B cell (primary cell): ENCODE data around the gene CXXC5. TPM values are rescaled to one million over a fixed set of nuclear protein-coding genes. Genes with fewer than 3 reads are reported as not detected.

Experiments used
- ATAC-seq: fragments of 200-7000 bp; cut with Tn5 transposase; one replicate; pipeline ENCODE4 v1.10.0; 2021; ENCODE audit warnings: low read depth, mild to moderate bottlenecking, moderate number of reproducible peaks, moderate library complexity
- CTCF ChIA-PET: fragments of 350-600 bp; sonication (Branson Sonifier 250); formaldehyde crosslinking; loops from one replicate; lab custom pipeline; 2021; ENCODE audit warnings: antibody characterized with exemption, inconsistent platforms; lab: Charles Lee
- POLR2A ChIA-PET: fragments of 350-600 bp; sonication (Branson Sonifier 250); formaldehyde crosslinking; loops from one replicate; lab custom pipeline; 2021; ENCODE audit warnings: antibody characterized with exemption; lab: Charles Lee
- DNase-seq: peaks from one replicate; pipeline ENCODE4 v3.0.0; 2013
- H2AFZ ChIP-seq: 2 replicates; pipeline ENCODE4 v1.6.1; 2012; ENCODE audit warnings: mild to moderate bottlenecking, low read depth, low read length; ENCODE audit not compliant: insufficient read depth, poor library complexity, severe bottlenecking
- H3K27ac ChIP-seq, 2 donors: 1 replicate in 1 of 2; 2 replicates in 1 of 2; pipeline ENCODE4 v1.5.1; 2012 to 2013; ENCODE audit warnings: low read length in 2 of 2, mild to moderate bottlenecking in 2 of 2, moderate library complexity in 1 of 2
- H3K27me3 ChIP-seq, 4 experiments: fragments of 200-600 bp in 1 of 4; sonication (generic) in 1 of 4; replicated peaks in 1 of 4; 1 replicate in 2 of 4; 2 replicates in 2 of 4; pipeline versions ENCODE4 v1.6.1 to v1.7.0; 2013 to 2016; ENCODE audit warnings: low read length in 3 of 4, mild to moderate bottlenecking in 2 of 4, mixed read lengths in 1 of 4, moderate library complexity in 1 of 4; ENCODE audit not compliant: insufficient read depth in 4 of 4, control insufficient read depth in 3 of 4; ENCODE audit errors: control extremely low read depth in 1 of 4
- H3K36me3 ChIP-seq, 2 experiments: replicated peaks in 1 of 2; 1 replicate in 1 of 2; 2 replicates in 1 of 2; pipeline versions ENCODE4 v1.6.1 to v1.7.1; 2013; ENCODE audit warnings: low read length in 1 of 2; ENCODE audit not compliant: insufficient read depth in 2 of 2, control insufficient read depth in 1 of 2; ENCODE audit errors: control extremely low read depth in 1 of 2, extremely low read depth in 1 of 2
- H3K4me1 ChIP-seq, 2 donors: fragments of 200-600 bp in 1 of 2; sonication (generic) in 1 of 2; 1 replicate in 1 of 2; 2 replicates in 1 of 2; pipeline versions ENCODE4 v1.5.1 to v1.6.1; 2013 to 2017; ENCODE audit warnings: low read length in 2 of 2; ENCODE audit not compliant: control insufficient read depth in 2 of 2, insufficient read depth in 2 of 2
- H3K4me2 ChIP-seq: replicated peaks from 2 replicates; pipeline ENCODE3; 2012; ENCODE audit warnings: mild to moderate bottlenecking, low read depth, low read length; ENCODE audit not compliant: poor library complexity, severe bottlenecking
- H3K4me3 ChIP-seq, 5 experiments: fragments of 200-600 bp in 1 of 5; sonication (generic) in 1 of 5; 1 replicate in 3 of 5; 2 replicates in 2 of 5; pipeline versions ENCODE4 v1.5.1 to v1.7.0; 2011 to 2016; ENCODE audit warnings: low read length in 4 of 5, mild to moderate bottlenecking in 4 of 5, low read depth in 2 of 5, control low read depth in 1 of 5, moderate library complexity in 1 of 5; ENCODE audit not compliant: insufficient read depth in 1 of 5; ENCODE audit errors: control extremely low read depth in 1 of 5, extremely low read depth in 1 of 5
- H3K79me2 ChIP-seq: fragments of 200-600 bp; sonication (generic); one replicate; pipeline ENCODE4 v1.6.0; 2016; ENCODE audit warnings: low read length; ENCODE audit not compliant: control insufficient read depth, insufficient read depth
- H3K9ac ChIP-seq: fragments of 200-600 bp; sonication (generic); 2 replicates; pipeline ENCODE4 v1.6.1; 2017; ENCODE audit warnings: mild to moderate bottlenecking, low read length, moderate library complexity
- H3K9me3 ChIP-seq, 3 donors: one replicate each; pipeline versions ENCODE4 v1.6.1 to v1.7.1; 2013; ENCODE audit warnings: low read length in 2 of 3; ENCODE audit not compliant: control insufficient read depth in 2 of 3, insufficient read depth in 1 of 3; ENCODE audit errors: control extremely low read depth in 1 of 3
- H4K20me1 ChIP-seq: 2 replicates; pipeline ENCODE4 v1.6.0; 2012; ENCODE audit warnings: mild to moderate bottlenecking, low read length; ENCODE audit not compliant: insufficient read depth, control insufficient read depth, poor library complexity, severe bottlenecking
- H3K27ac Mint-ChIP-seq: one replicate; pipeline ENCODE4 v1.8.0; 2021; ENCODE audit warnings: mixed read lengths
- H3K27me3 Mint-ChIP-seq: one replicate; pipeline ENCODE4 v1.8.0; 2021; ENCODE audit warnings: mixed read lengths
- H3K4me1 Mint-ChIP-seq: one replicate; pipeline ENCODE4 v1.8.0; 2021; ENCODE audit warnings: mixed read lengths
- H3K4me3 Mint-ChIP-seq: one replicate; pipeline ENCODE4 v1.8.0; 2021; ENCODE audit warnings: mixed read lengths
- H3K9me3 Mint-ChIP-seq: one replicate; pipeline ENCODE4 v1.8.0; 2022; ENCODE audit warnings: mixed read lengths; ENCODE audit not compliant: insufficient read depth
- EZH2 ChIP-seq: IDR thresholded peaks from 2 replicates; pipeline ENCODE4 v1.6.1; 2012; ENCODE audit warnings: borderline replicate concordance, low read depth, mild to moderate bottlenecking, moderate library complexity, low read length; ENCODE audit not compliant: insufficient read depth, poor library complexity, severe bottlenecking
- WGBS: methylation state at CpG from one replicate; pipeline ENCODE4 v1.1.5; 2013; ENCODE audit warnings: missing lambda C conversion rate; ENCODE audit not compliant: insufficient coverage; 5-methylcytosine and 5-hydroxymethylcytosine counted together
- intact Hi-C: fragments of 100-400 bp; cut with micrococcal nuclease; formaldehyde crosslinking; loops from one replicate; pipeline ENCODE4 v1.10.0; 2022
- polyA plus RNA-seq: library from polyadenylated mRNA; depleted of rRNA; stranded (reverse); fragments of >200 nt; gene quantifications from 2 replicates; pipeline ENCODE4 v1.2.3, GENCODE V29; 2012
- total RNA-seq, 2 donors: library from RNA; stranded (reverse); fragments of 120-200 nt in 1 of 2; gene quantifications; 1 replicate in 1 of 2; 2 replicates in 1 of 2; pipeline versions ENCODE4 v1.2.3 to v1.2.4, GENCODE V29; 2013 to 2022
- TF ChIP-seq, protein P1 (sequence below): fragments of 200-600 bp; IDR thresholded peaks from one replicate; pipeline ENCODE4 v1.8.0; 2022; ENCODE audit warnings: antibody characterized with exemption, mild to moderate bottlenecking

CXXC5 gene
- total and polyA plus RNA-seq, 2 donors (not counting 1 experiment from before 2014, with no cell fraction given): 126 to 143 TPM

DNA sequence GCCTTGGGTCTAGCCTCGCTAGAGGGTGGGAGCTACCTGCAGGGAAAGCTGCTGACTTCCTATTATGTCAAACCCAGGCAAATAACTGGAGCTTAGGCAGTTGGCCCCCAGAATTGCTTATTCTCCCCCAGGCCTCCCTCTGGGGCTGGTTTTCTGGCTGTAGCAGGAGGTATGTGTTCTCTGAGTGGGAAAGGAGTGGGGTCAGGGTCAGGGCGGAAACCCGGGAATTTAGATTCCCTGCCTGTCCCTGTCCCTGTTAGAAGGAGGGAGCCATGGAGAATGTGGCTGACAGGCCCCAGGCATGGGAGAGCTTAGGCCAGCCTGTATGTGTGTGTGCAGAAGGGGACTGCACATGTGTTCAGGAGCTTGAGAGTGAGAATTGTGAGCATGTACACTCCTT is 13.6 kb upstream of the CXXC5 start:
- Mint-ChIP-seq H3K4me3 (no peak overlapping the region), H3K27ac (peak overlapping the region; percentile 91), H3K9me3 (no peaks in the 10 kb centered on the region), H3K27me3 (no peaks in the 10 kb centered on the region), H3K4me1 (peaks cover 65% of the 10 kb centered on the region)
- H4K20me1 ChIP-seq: peaks cover 18% of the 10 kb centered on the region
- no peak for TF ChIP-seq EZH2
- TF ChIP-seq, protein P1, sequence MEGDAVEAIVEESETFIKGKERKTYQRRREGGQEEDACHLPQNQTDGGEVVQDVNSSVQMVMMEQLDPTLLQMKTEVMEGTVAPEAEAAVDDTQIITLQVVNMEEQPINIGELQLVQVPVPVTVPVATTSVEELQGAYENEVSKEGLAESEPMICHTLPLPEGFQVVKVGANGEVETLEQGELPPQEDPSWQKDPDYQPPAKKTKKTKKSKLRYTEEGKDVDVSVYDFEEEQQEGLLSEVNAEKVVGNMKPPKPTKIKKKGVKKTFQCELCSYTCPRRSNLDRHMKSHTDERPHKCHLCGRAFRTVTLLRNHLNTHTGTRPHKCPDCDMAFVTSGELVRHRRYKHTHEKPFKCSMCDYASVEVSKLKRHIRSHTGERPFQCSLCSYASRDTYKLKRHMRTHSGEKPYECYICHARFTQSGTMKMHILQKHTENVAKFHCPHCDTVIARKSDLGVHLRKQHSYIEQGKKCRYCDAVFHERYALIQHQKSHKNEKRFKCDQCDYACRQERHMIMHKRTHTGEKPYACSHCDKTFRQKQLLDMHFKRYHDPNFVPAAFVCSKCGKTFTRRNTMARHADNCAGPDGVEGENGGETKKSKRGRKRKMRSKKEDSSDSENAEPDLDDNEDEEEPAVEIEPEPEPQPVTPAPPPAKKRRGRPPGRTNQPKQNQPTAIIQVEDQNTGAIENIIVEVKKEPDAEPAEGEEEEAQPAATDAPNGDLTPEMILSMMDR: no peak
- no peaks in the 10 kb centered on the region for H3K9me3 ChIP-seq
- no peak overlapping the region for H3K4me2 ChIP-seq
- H2AFZ ChIP-seq: no peak overlapping the region
- H3K27me3 ChIP-seq: no peaks in the 10 kb centered on the region
- H3K4me3 ChIP-seq: no peak overlapping the region
- peaks cover 0 to 13% of the 10 kb centered on the region in 2 experiments for H3K36me3 ChIP-seq
- H3K27ac ChIP-seq: peak overlapping the region; percentile 88 to 93
- ATAC-seq (no peak), DNase-seq (no peak)
- ChIA-PET POLR2A (interaction anchor here (1.2 to 9.1 kb wide), 10 partner anchors 15 to 131 kb away, joined by 3 to 511 read pairs (median 7); partner anchors contain the start of gene CXXC5), CTCF (interaction anchor here (0.7 to 14.0 kb wide), 32 partner anchors 8 to 336 kb away, joined by 3 to 502 read pairs (median 7); partner anchors contain the start of genes CXXC5 and UBE2D2)
- no peak overlapping the region for H3K9ac ChIP-seq
- H3K4me1 ChIP-seq: peaks cover 55 to 69% of the 10 kb centered on the region in 2 donors
- intact Hi-C loops: loop anchor here (5.0 to 10.0 kb wide), 3 partner anchors 213 to 333 kb away; partner anchors contain the start of gene SPATA24
- H3K79me2 ChIP-seq: peaks cover 40% of the 10 kb centered on the region
- WGBS: 100% methylated on average over 3 of the region's 3 CpGs

DNA sequence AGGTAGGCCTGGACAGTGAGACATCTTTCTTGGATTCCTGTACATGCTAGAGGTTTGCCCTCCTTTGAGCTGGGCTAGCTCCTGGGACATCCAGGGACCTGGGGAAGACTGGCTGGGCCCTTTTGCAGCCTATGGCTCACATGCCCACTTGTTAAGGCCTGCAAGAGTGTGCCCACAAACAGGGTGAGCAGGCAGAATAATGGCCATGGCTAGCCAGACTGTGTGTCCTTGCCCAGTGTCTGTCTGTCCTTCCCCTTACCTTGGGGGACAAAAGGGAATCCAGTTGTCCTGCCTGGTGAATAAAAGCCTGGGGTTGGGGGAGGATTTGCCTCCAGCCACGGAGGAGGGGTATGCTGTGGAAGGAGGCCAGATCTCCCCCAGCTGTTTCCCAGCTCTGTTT is 13.0 kb upstream of the CXXC5 start:
- Histone ChIP-seq H4K20me1 (peaks cover 18% of the 10 kb centered on the region), H3K27ac (peak overlapping the region; percentile 88 to 93), H2AFZ (no peak overlapping the region), H3K4me1 (peaks cover 61 to 76% of the 10 kb centered on the region in 2 donors), H3K4me3 (peak overlapping the region in 1 of 5 experiments; percentile 59), H3K9ac (peak overlapping the region; percentile 61), H3K27me3 (no peaks in the 10 kb centered on the region), H3K79me2 (peaks cover 46% of the 10 kb centered on the region), H3K9me3 (no peaks in the 10 kb centered on the region), H3K4me2 (peak overlapping the region; percentile 91), H3K36me3 (peaks cover 0 to 9% of the 10 kb centered on the region in 2 experiments)
- TF ChIP-seq, protein P1: no peak
- TF ChIP-seq EZH2: no peak
- Mint-ChIP-seq H3K9me3 (no peaks in the 10 kb centered on the region), H3K4me3 (no peak overlapping the region), H3K27ac (peak overlapping the region; percentile 91), H3K4me1 (peaks cover 71% of the 10 kb centered on the region), H3K27me3 (no peaks in the 10 kb centered on the region)
- ATAC-seq (no peak), DNase-seq (no peak)
- ChIA-PET POLR2A (interaction anchor here (0.6 to 9.1 kb wide), 17 partner anchors 15 to 232 kb away, joined by 3 to 511 read pairs (median 7); partner anchors contain the start of genes CXXC5, SPATA24 and UBE2D2), CTCF (interaction anchor here (0.9 to 14.0 kb wide), 27 partner anchors 8 to 333 kb away, joined by 3 to 502 read pairs (median 8); partner anchors contain the start of genes CXXC5, MZB1 and UBE2D2)
- WGBS: no CpG with 5 or more reads among the region's 1 CpG
- intact Hi-C loops: loop anchor here (5.0 to 10.0 kb wide), 2 partner anchors 118 to 230 kb away; partner anchors contain the start of gene SPATA24
